IMR-90 (cell line): ENCODE measurements around the gene SORD. TPM values are rescaled to one million over a fixed set of nuclear protein-coding genes. Genes with fewer than 3 reads are reported as not detected.
"Not testable (repeated sequence)": the region's sequence is repeated elsewhere in the genome, so short reads cannot be mapped to it uniquely, and the experiment has no call there.

Experiments
- ATAC-seq: fragments of 200-7000 bp; cut with Tn5 transposase; 2 replicates; pipeline ENCODE4 v1.9.1; 2020; ENCODE audit warnings: low read depth, mild to moderate bottlenecking, moderate library complexity
- BruUV-seq: library from RNA; stranded (reverse); fragments of 400-500 nt; replicated peaks from 2 replicates; lab custom pipeline; 2021; lab: Mats Ljungman, UMichigan
- CTCF ChIA-PET: fragments of 300-600 bp; formaldehyde crosslinking; extraction: SDS; loops from one replicate; lab custom pipeline; 2021; ENCODE audit warnings: antibody characterized with exemption; lab: Yijun Ruan, JAX
- POLR2A ChIA-PET: fragments of 300-600 bp; sonication (Branson Sonifier 250); formaldehyde crosslinking; loops from one replicate; lab custom pipeline; 2022; ENCODE audit warnings: antibody characterized with exemption; ENCODE audit not compliant: unreplicated experiment; lab: Charles Lee
- DNase-seq: peaks from one replicate; pipeline ENCODE4 v3.0.0; 2013
- H2AFZ ChIP-seq: replicated peaks from 2 replicates; pipeline ENCODE3; 2013; ENCODE audit warnings: low read length, mild to moderate bottlenecking; ENCODE audit not compliant: poor library complexity
- H2AK5ac ChIP-seq: 2 replicates; pipeline ENCODE4 v1.6.1; 2013; ENCODE audit warnings: low read depth, low read length, inconsistent platforms
- H2AK9ac ChIP-seq: replicated peaks from 2 replicates; pipeline ENCODE3; 2013; ENCODE audit warnings: mild to moderate bottlenecking, low read depth, low read length, moderate library complexity; ENCODE audit not compliant: poor library complexity
- H2BK120ac ChIP-seq: 2 replicates; pipeline ENCODE4 v1.6.1; 2013; ENCODE audit warnings: low read depth, low read length, inconsistent platforms
- H2BK15ac ChIP-seq: 3 replicates; pipeline ENCODE4 v1.6.1; 2013; ENCODE audit warnings: low read depth, low read length, inconsistent platforms
- H2BK20ac ChIP-seq: 2 replicates; pipeline ENCODE4 v1.6.1; 2013; ENCODE audit warnings: low read depth, mild to moderate bottlenecking, inconsistent platforms, low read length, moderate library complexity
- H2BK5ac ChIP-seq: 2 replicates; pipeline ENCODE4 v1.6.1; 2013; ENCODE audit warnings: mild to moderate bottlenecking, low read depth, low read length, inconsistent platforms; ENCODE audit not compliant: poor library complexity, severe bottlenecking
- H3K14ac ChIP-seq: replicated peaks from 2 replicates; pipeline ENCODE4 v1.6.1; 2013; ENCODE audit warnings: low read depth, low read length, inconsistent platforms
- H3K18ac ChIP-seq: 2 replicates; pipeline ENCODE4 v1.6.1; 2013; ENCODE audit warnings: low read depth, low read length, control low read depth
- H3K23ac ChIP-seq: 2 replicates; pipeline ENCODE4 v1.6.1; 2013; ENCODE audit warnings: low read depth, low read length, inconsistent platforms
- H3K27ac ChIP-seq: 2 replicates; pipeline ENCODE4 v1.5.1; 2013; ENCODE audit warnings: mild to moderate bottlenecking, control low read depth, low read length; ENCODE audit not compliant: insufficient read depth
- H3K27me3 ChIP-seq: 2 replicates; pipeline ENCODE4 v1.6.1; 2013; ENCODE audit warnings: low read length; ENCODE audit not compliant: control insufficient read depth, insufficient read depth
- H3K36me3 ChIP-seq: 2 replicates; pipeline ENCODE4 v1.6.1; 2013; ENCODE audit warnings: low read length, mixed read lengths; ENCODE audit not compliant: control insufficient read depth, insufficient read depth
- H3K4ac ChIP-seq: 2 replicates; pipeline ENCODE4 v1.6.1; 2013; ENCODE audit warnings: low read depth, low read length, inconsistent platforms
- H3K4me1 ChIP-seq: 2 replicates; pipeline ENCODE4 v1.6.1; 2013; ENCODE audit warnings: low read length, mixed read lengths; ENCODE audit not compliant: control insufficient read depth, insufficient read depth
- H3K4me2 ChIP-seq: 2 replicates; pipeline ENCODE4 v1.6.1; 2013; ENCODE audit warnings: low read depth, mild to moderate bottlenecking, control low read depth, low read length, moderate library complexity
- H3K4me3 ChIP-seq: 2 replicates; pipeline ENCODE4 v1.5.1; 2013; ENCODE audit warnings: low read depth, mild to moderate bottlenecking, control low read depth, low read length, moderate library complexity; ENCODE audit not compliant: insufficient read depth
- H3K56ac ChIP-seq: 2 replicates; pipeline ENCODE4 v1.6.1; 2013; ENCODE audit warnings: low read length, inconsistent platforms; ENCODE audit not compliant: insufficient read depth; ENCODE audit errors: extremely low read depth
- H3K79me1 ChIP-seq, 2 experiments: 2 replicates each; pipeline ENCODE4 v1.6.1; 2013; ENCODE audit warnings: low read length in 2 of 2, inconsistent platforms in 1 of 2, low read depth in 1 of 2
- H3K9ac ChIP-seq: 2 replicates; pipeline ENCODE4 v1.6.1; 2013; ENCODE audit warnings: low read depth, low read length, control low read depth
- H3K9me1 ChIP-seq: 2 replicates; pipeline ENCODE4 v1.6.1; 2013; ENCODE audit warnings: low read length, inconsistent platforms; ENCODE audit not compliant: insufficient read depth
- H3K9me3 ChIP-seq: 2 replicates; pipeline ENCODE4 v1.6.1; 2013; ENCODE audit warnings: low read length; ENCODE audit not compliant: control insufficient read depth, insufficient read depth
- H4K20me1 ChIP-seq: 2 replicates; pipeline ENCODE4 v1.6.1; 2013; ENCODE audit warnings: low read length, inconsistent platforms; ENCODE audit not compliant: insufficient read depth
- H4K5ac ChIP-seq: 2 replicates; pipeline ENCODE4 v1.6.1; 2013; ENCODE audit warnings: mild to moderate bottlenecking, low read depth, low read length, control low read depth
- H4K8ac ChIP-seq, 2 experiments: 2 replicates each; pipeline ENCODE4 v1.6.1; 2013; ENCODE audit warnings: low read depth in 2 of 2, low read length in 2 of 2, control low read depth in 1 of 2, inconsistent platforms in 1 of 2
- H4K91ac ChIP-seq: 2 replicates; pipeline ENCODE4 v1.6.1; 2013; ENCODE audit warnings: low read depth, low read length, inconsistent platforms; ENCODE audit not compliant: insufficient read depth
- WGBS, 2 experiments: methylation state at CpG; one replicate each; pipeline versions ENCODE4 v1.1.5 to v1.1.7; 2013; ENCODE audit warnings: missing lambda C conversion rate in 2 of 2; ENCODE audit not compliant: insufficient read length in 1 of 2; ENCODE audit errors: extremely low coverage in 2 of 2; 5-methylcytosine and 5-hydroxymethylcytosine counted together
- dilution Hi-C: fragments of 300-500 bp; cut with HindIII; formaldehyde crosslinking; loops from one replicate; pipeline ENCODE4 v1.14.3; 2018; ENCODE audit warnings: low sequenced_read_pairs; ENCODE audit not compliant: unreplicated experiment
- in situ Hi-C: fragments of 300-500 bp; cut with MboI; formaldehyde crosslinking; loops from 3 replicates; pipeline ENCODE4 v1.14.3; 2019; ENCODE audit warnings: low sequenced_read_pairs, inconsistent platforms, mixed read lengths
- intact Hi-C: fragments of 100-400 bp; cut with micrococcal nuclease; formaldehyde crosslinking; loops from 2 replicates; pipeline ENCODE4 v1.10.0; 2022
- polyA plus RNA-seq, 3 experiments: library from polyadenylated mRNA; depleted of rRNA; stranded (reverse); fragments of >200 nt; gene quantifications; 2 replicates each; pipeline ENCODE4 v1.2.3, GENCODE V29; 2012; ENCODE audit warnings: low replicate concordance in 1 of 3
- total RNA-seq: library from RNA; depleted of rRNA; stranded (reverse); fragments of >200 nt; gene quantifications from 2 replicates; pipeline ENCODE4 v1.2.3, GENCODE V29; 2012

SORD gene
- total and polyA plus RNA-seq, 2 of the 4 experiments (the other 2 are of a cell fraction), result 27.6 to 34.2 TPM

- H3K23ac ChIP-seq, BruUV-seq, H3K56ac ChIP-seq, H2AK5ac ChIP-seq, DNase-seq, ATAC-seq, H4K20me1 ChIP-seq, dilution Hi-C loops, H2AK9ac ChIP-seq, H3K9me1 ChIP-seq, H3K4me2 ChIP-seq, in situ Hi-C loops, H3K79me1 ChIP-seq, H2BK20ac ChIP-seq, H3K9ac ChIP-seq, H4K8ac ChIP-seq, H3K14ac ChIP-seq, H2AFZ ChIP-seq, H3K27me3 ChIP-seq, H2BK120ac ChIP-seq, H3K18ac ChIP-seq, POLR2A ChIA-PET, H2BK15ac ChIP-seq, H3K4me3 ChIP-seq, H4K5ac ChIP-seq, H2BK5ac ChIP-seq, H4K91ac ChIP-seq, H3K27ac ChIP-seq, H3K36me3 ChIP-seq, H3K9me3 ChIP-seq, CTCF ChIA-PET, intact Hi-C loops, H3K4ac ChIP-seq, H3K4me1 ChIP-seq: not testable (repeated sequence)
- WGBS, 2 experiments, result no CpG with 5 or more reads among the region's 2 CpGs
Measured at GRCh38 chr15:45042859-45043258, 19.9 kb downstream of the SORD start.

DNA sequence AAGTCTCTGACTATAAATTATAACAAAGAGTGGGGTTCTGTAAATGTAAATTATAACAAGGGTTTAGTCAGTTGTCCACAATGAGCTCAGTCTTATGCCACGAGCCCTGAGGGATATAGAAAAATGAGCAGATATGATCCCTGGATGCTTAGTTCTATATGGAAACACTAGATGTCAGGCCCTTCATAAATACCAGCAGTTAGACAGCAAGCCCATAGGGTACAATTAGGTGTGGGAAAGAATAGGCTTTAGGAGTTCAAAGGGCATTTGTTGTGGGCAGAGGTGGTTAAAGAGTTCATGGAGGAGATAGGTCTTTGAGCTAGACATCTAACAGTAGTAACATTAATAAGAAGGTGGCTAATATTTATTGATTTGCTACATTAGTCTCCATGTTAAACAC lies 21.3 kb downstream of the SORD start:
- POLR2A ChIA-PET, H3K4me1 ChIP-seq, H4K91ac ChIP-seq, H3K27ac ChIP-seq, H2BK120ac ChIP-seq, H3K9me3 ChIP-seq, DNase-seq, H3K56ac ChIP-seq, H3K14ac ChIP-seq, H3K4ac ChIP-seq, BruUV-seq, H2AK5ac ChIP-seq, intact Hi-C loops, CTCF ChIA-PET, H4K5ac ChIP-seq, H2BK15ac ChIP-seq, H3K4me3 ChIP-seq, dilution Hi-C loops, H2AFZ ChIP-seq, H3K23ac ChIP-seq, H2BK5ac ChIP-seq, H4K8ac ChIP-seq, H3K79me1 ChIP-seq, H2BK20ac ChIP-seq, H3K36me3 ChIP-seq, H3K18ac ChIP-seq, H3K4me2 ChIP-seq, H3K27me3 ChIP-seq, H2AK9ac ChIP-seq, H4K20me1 ChIP-seq, ATAC-seq, H3K9ac ChIP-seq, in situ Hi-C loops, H3K9me1 ChIP-seq: not testable (repeated sequence)
- no CpG with 5 or more reads among the region's 1 CpG for WGBS, 2 experiments
